PFSK-1 (cell line): ENCODE data around the gene ABLIM2.

Experiments used
- FOXP2 ChIP-seq: optimal IDR thresholded peaks from 2 replicates; pipeline ENCODE3; 2011; ENCODE audit warnings: borderline replicate concordance, control low read depth, inconsistent platforms; ENCODE audit not compliant: insufficient read depth; ENCODE audit errors: extremely low read length, extremely low read depth
- POLR2AphosphoS5 ChIP-seq: IDR thresholded peaks from 2 replicates; pipeline ENCODE4 v1.6.1; 2012; ENCODE audit warnings: low read depth, mild to moderate bottlenecking, control low read depth, low read length, moderate library complexity
- REST ChIP-seq, 2 experiments: IDR thresholded peaks; 2 replicates each; pipeline versions ENCODE4 v1.6.1 to v1.8.0; 2011 to 2012; ENCODE audit warnings: low read depth in 2 of 2, low read length in 2 of 2, control low read depth in 1 of 2, inconsistent platforms in 1 of 2, mild to moderate bottlenecking in 1 of 2, moderate library complexity in 1 of 2; ENCODE audit not compliant: insufficient read depth in 1 of 2
- SIN3A ChIP-seq: IDR thresholded peaks from 2 replicates; pipeline ENCODE4 v1.6.1; 2012; ENCODE audit warnings: mild to moderate bottlenecking, low read length, moderate library complexity, borderline replicate concordance; ENCODE audit not compliant: insufficient read depth

DNA sequence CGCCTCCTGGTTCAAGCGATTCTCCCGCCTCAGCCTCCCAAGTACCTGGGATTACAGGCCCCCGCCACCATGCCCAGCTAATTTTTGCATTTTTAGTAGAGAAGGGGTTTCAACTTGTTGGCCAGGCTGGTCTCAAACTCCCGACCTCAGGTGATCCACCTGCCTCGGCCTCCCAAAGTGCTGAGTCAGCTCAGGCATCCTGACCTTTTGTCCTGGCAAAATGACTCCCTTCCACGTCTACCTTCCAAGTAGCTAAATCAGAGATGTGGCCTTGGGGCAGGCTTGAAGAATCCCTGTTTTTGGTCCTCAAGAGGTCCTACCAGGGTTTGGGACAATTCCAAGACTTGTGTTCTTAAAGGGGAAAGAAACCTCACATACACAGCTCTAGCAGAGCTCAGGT is 231.8 kb downstream of the ABLIM2 start:
- TF ChIP-seq POLR2AphosphoS5 (no peak), REST (IDR thresholded peaks at IDR 0.05; ENCODE audit: insufficient read depth in 1 of 2, low read depth in 2 of 2, low read length in 2 of 2) (no peak), SIN3A (no peak), FOXP2 (no peak)
